Breast epithelium (tissue), 3 donors: Measurements from ENCODE around the gene INIP.

Experiments
- POLR2A ChIP-seq: fragments of 450-650 bp; IDR thresholded peaks from one replicate; pipeline ENCODE4 v1.6.1; 2016; ENCODE audit warnings: antibody characterized with exemption, mild to moderate bottlenecking, moderate library complexity
- POLR2AphosphoS5 ChIP-seq, 3 donors: sonication (generic); formaldehyde crosslinking; IDR thresholded peaks; one replicate each; pipeline ENCODE4 v1.6.1; 2017; ENCODE audit warnings: antibody characterized with exemption in 3 of 3
- TF ChIP-seq, protein P1 (sequence below), 3 donors: fragments of 450-650 bp; IDR thresholded peaks; one replicate each; pipeline ENCODE4 v1.5.1; 2016 to 2017; ENCODE audit warnings: antibody characterized with exemption in 3 of 3, mild to moderate bottlenecking in 3 of 3, moderate library complexity in 3 of 3

GRCh38 chr9:112761912-112762655 lies 44.2 kb upstream of the INIP start:
- TF ChIP-seq, protein P1, sequence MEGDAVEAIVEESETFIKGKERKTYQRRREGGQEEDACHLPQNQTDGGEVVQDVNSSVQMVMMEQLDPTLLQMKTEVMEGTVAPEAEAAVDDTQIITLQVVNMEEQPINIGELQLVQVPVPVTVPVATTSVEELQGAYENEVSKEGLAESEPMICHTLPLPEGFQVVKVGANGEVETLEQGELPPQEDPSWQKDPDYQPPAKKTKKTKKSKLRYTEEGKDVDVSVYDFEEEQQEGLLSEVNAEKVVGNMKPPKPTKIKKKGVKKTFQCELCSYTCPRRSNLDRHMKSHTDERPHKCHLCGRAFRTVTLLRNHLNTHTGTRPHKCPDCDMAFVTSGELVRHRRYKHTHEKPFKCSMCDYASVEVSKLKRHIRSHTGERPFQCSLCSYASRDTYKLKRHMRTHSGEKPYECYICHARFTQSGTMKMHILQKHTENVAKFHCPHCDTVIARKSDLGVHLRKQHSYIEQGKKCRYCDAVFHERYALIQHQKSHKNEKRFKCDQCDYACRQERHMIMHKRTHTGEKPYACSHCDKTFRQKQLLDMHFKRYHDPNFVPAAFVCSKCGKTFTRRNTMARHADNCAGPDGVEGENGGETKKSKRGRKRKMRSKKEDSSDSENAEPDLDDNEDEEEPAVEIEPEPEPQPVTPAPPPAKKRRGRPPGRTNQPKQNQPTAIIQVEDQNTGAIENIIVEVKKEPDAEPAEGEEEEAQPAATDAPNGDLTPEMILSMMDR (IDR thresholded peaks at IDR 0.05): no peak
- TF ChIP-seq POLR2A: no peak
- no peak for TF ChIP-seq POLR2AphosphoS5 (IDR thresholded peaks at IDR 0.05)
